ENCODE measurements around the gene TMX1.
"Not testable (repeated sequence)": the region's sequence is repeated elsewhere in the genome, so short reads cannot be mapped to it uniquely, and the experiment has no call there.

TMX1 gene

GRCh38 chr14:51223463-51223862, 16.6 kb upstream of the TMX1 start:
- not testable (repeated sequence) for H3K36me3 Mint-ChIP-seq; H3K27me3 Mint-ChIP-seq; ATAC-seq (ENCODE audit: low read depth); H3K9me3 Mint-ChIP-seq; H3K4me1 Mint-ChIP-seq; H3K4me3 Mint-ChIP-seq; H3K27ac Mint-ChIP-seq; DNase-seq (ENCODE audit: low spot score in 2 of 2)

- ATAC-seq (ENCODE audit: low read depth) (no peak), DNase-seq (ENCODE audit: low spot score in 2 of 2) (no peak)
Observed at GRCh38 chr14:51224551-51224950, 15.5 kb upstream of the TMX1 start.

GRCh38 chr14:51225751-51226150, 14.3 kb upstream of the TMX1 start:
- no peak for DNase-seq (ENCODE audit: low spot score in 2 of 2)

More at GRCh38 chr14:51224551-51224950, 15.5 kb upstream of the TMX1 start:
- peaks cover 6% of the 10 kb centered on the region for H3K36me3 Mint-ChIP-seq
- no peak overlapping the region for H3K27ac Mint-ChIP-seq
- no peak overlapping the region for H3K4me3 Mint-ChIP-seq
- H3K4me1 Mint-ChIP-seq = no peaks in the 10 kb centered on the region
- peaks cover 6% of the 10 kb centered on the region for H3K9me3 Mint-ChIP-seq
- no peaks in the 10 kb centered on the region for H3K27me3 Mint-ChIP-seq

GRCh38 chr14:51228391-51228790, 11.7 kb upstream of the TMX1 start:
- Mint-ChIP-seq H3K9me3 (peaks cover 4% of the 10 kb centered on the region), H3K4me1 (no peaks in the 10 kb centered on the region), H3K36me3 (peaks cover 4% of the 10 kb centered on the region), H3K4me3 (no peak overlapping the region), H3K27ac (no peak overlapping the region), H3K27me3 (no peaks in the 10 kb centered on the region)
- ATAC-seq (ENCODE audit: low read depth) (no peak), DNase-seq (ENCODE audit: low spot score in 2 of 2) (no peak)

More at GRCh38 chr14:51225751-51226150, 14.3 kb upstream of the TMX1 start:
- Mint-ChIP-seq H3K9me3 (peaks cover 6% of the 10 kb centered on the region), H3K4me1 (no peaks in the 10 kb centered on the region), H3K27ac (no peak overlapping the region), H3K4me3 (no peak overlapping the region), H3K27me3 (no peaks in the 10 kb centered on the region), H3K36me3 (peaks cover 6% of the 10 kb centered on the region)
- ATAC-seq (ENCODE audit: low read depth) = no peak

GRCh38 chr14:51228890-51229289, 11.2 kb upstream of the TMX1 start:
- peaks cover 2% of the 10 kb centered on the region for H3K9me3 Mint-ChIP-seq
- no peak for DNase-seq (ENCODE audit: low spot score in 2 of 2)
- H3K4me3 Mint-ChIP-seq = no peak overlapping the region
- no peak for ATAC-seq (ENCODE audit: low read depth)
- no peaks in the 10 kb centered on the region for H3K27me3 Mint-ChIP-seq
- no peaks in the 10 kb centered on the region for H3K4me1 Mint-ChIP-seq
- peaks cover under 1% of the 10 kb centered on the region for H3K36me3 Mint-ChIP-seq
- H3K27ac Mint-ChIP-seq = no peak overlapping the region

GRCh38 chr14:51236314-51236713, 3.7 kb upstream of the TMX1 start:
- Mint-ChIP-seq H3K27ac (no peak overlapping the region), H3K4me3 (no peak overlapping the region)
- no peak for ATAC-seq (ENCODE audit: low read depth)

GRCh38 chr14:51240804-51241380, 845 bp downstream of the TMX1 start:
- Mint-ChIP-seq H3K36me3 (peaks cover 6% of the 10 kb centered on the region), H3K27me3 (no peaks in the 10 kb centered on the region), H3K4me1 (peaks cover 24% of the 10 kb centered on the region), H3K4me3 (no peak overlapping the region), H3K27ac (no peak overlapping the region), H3K9me3 (no peaks in the 10 kb centered on the region)
- ATAC-seq (ENCODE audit: low read depth) (no peak), DNase-seq (ENCODE audit: low spot score in 2 of 2) (no peak)

More at GRCh38 chr14:51236314-51236713, 3.7 kb upstream of the TMX1 start:
- H3K27me3 Mint-ChIP-seq = no peaks in the 10 kb centered on the region
- no peaks in the 10 kb centered on the region for H3K36me3 Mint-ChIP-seq
- DNase-seq (ENCODE audit: low spot score in 2 of 2) = no peak
- H3K9me3 Mint-ChIP-seq = no peaks in the 10 kb centered on the region
- H3K4me1 Mint-ChIP-seq = peaks cover 3% of the 10 kb centered on the region

- H3K27me3 Mint-ChIP-seq = no peaks in the 10 kb centered on the region
- H3K27ac Mint-ChIP-seq = no peak overlapping the region
- H3K36me3 Mint-ChIP-seq = peaks cover 10% of the 10 kb centered on the region
- peaks cover 32% of the 10 kb centered on the region for H3K4me1 Mint-ChIP-seq
- peak overlapping the region; percentile 18 for H3K4me3 Mint-ChIP-seq
- no peak for DNase-seq (ENCODE audit: low spot score in 2 of 2)
- no peak for ATAC-seq (ENCODE audit: low read depth)
- no peaks in the 10 kb centered on the region for H3K9me3 Mint-ChIP-seq
Observed at GRCh38 chr14:51242545-51243490, 2.8 kb downstream of the TMX1 start.

- H3K36me3 Mint-ChIP-seq = peaks cover 18% of the 10 kb centered on the region
- no peak overlapping the region for H3K4me3 Mint-ChIP-seq
- H3K4me1 Mint-ChIP-seq = peaks cover 35% of the 10 kb centered on the region
- no peaks in the 10 kb centered on the region for H3K27me3 Mint-ChIP-seq
- DNase-seq (ENCODE audit: low spot score in 2 of 2) (no peak), ATAC-seq (ENCODE audit: low read depth) (no peak)
- H3K27ac Mint-ChIP-seq = peak overlapping the region; percentile 54
- H3K9me3 Mint-ChIP-seq = no peaks in the 10 kb centered on the region
Observed at GRCh38 chr14:51244591-51244990, 4.5 kb downstream of the TMX1 start.

- H3K36me3 Mint-ChIP-seq = peaks cover 27% of the 10 kb centered on the region
- peaks cover 35% of the 10 kb centered on the region for H3K4me1 Mint-ChIP-seq
- DNase-seq (ENCODE audit: low spot score in 2 of 2) (no peak), ATAC-seq (ENCODE audit: low read depth) (no peak)
- no peak overlapping the region for H3K4me3 Mint-ChIP-seq
- peak overlapping the region; percentile 60 for H3K27ac Mint-ChIP-seq
- H3K9me3 Mint-ChIP-seq = no peaks in the 10 kb centered on the region
- H3K27me3 Mint-ChIP-seq = no peaks in the 10 kb centered on the region
Observed at GRCh38 chr14:51246032-51246431, 6.0 kb downstream of the TMX1 start.

GRCh38 chr14:51248016-51248987, 8.3 kb downstream of the TMX1 start:
- DNase-seq (ENCODE audit: low spot score in 2 of 2) (no peak), ATAC-seq (ENCODE audit: low read depth) (peak; percentile 62)
- peaks cover 40% of the 10 kb centered on the region for H3K36me3 Mint-ChIP-seq
- H3K4me1 Mint-ChIP-seq = peaks cover 24% of the 10 kb centered on the region
- no peak overlapping the region for H3K4me3 Mint-ChIP-seq
- no peaks in the 10 kb centered on the region for H3K9me3 Mint-ChIP-seq
- no peaks in the 10 kb centered on the region for H3K27me3 Mint-ChIP-seq
- peak overlapping the region; percentile 45 for H3K27ac Mint-ChIP-seq

GRCh38 chr14:51251486-51251885, 11.4 kb downstream of the TMX1 start:
- Mint-ChIP-seq H3K4me1 (peaks cover 10% of the 10 kb centered on the region), H3K36me3 (peaks cover 39% of the 10 kb centered on the region), H3K27ac (no peak overlapping the region), H3K27me3 (no peaks in the 10 kb centered on the region), H3K4me3 (no peak overlapping the region), H3K9me3 (no peaks in the 10 kb centered on the region)
- ATAC-seq (ENCODE audit: low read depth) = no peak
- DNase-seq (ENCODE audit: low spot score in 2 of 2) = no peak

- Mint-ChIP-seq H3K36me3 (peaks cover 40% of the 10 kb centered on the region), H3K9me3 (peaks cover 4% of the 10 kb centered on the region), H3K27ac (no peak overlapping the region), H3K4me1 (no peaks in the 10 kb centered on the region), H3K27me3 (no peaks in the 10 kb centered on the region), H3K4me3 (no peak overlapping the region)
- DNase-seq (ENCODE audit: low spot score in 2 of 2) = no peak
- no peak for ATAC-seq (ENCODE audit: low read depth)
Observed at GRCh38 chr14:51253880-51254279, 13.8 kb downstream of the TMX1 start.

- Mint-ChIP-seq H3K9me3 (peaks cover 4% of the 10 kb centered on the region), H3K4me1 (no peaks in the 10 kb centered on the region), H3K27me3 (no peaks in the 10 kb centered on the region), H3K27ac (no peak overlapping the region), H3K36me3 (peaks cover 28% of the 10 kb centered on the region), H3K4me3 (no peak overlapping the region)
- no peak for DNase-seq (ENCODE audit: low spot score in 2 of 2)
- no peak for ATAC-seq (ENCODE audit: low read depth)
Observed at GRCh38 chr14:51258280-51258679, 18.2 kb downstream of the TMX1 start.
